GM12878 (cell line): ENCODE measurements around the gene NPS. TPM values are rescaled to one million over a fixed set of nuclear protein-coding genes. Genes with fewer than 3 reads are reported as not detected.

Experiments
- ATAC-seq: fragments of 200-7000 bp; cut with Tn5 transposase; 3 replicates; pipeline ENCODE4 v1.9.1; 2020; ENCODE audit warnings: mild to moderate bottlenecking, moderate library complexity
- BruUV-seq: library from RNA; stranded (reverse); fragments of 400-500 nt; replicated peaks from 2 replicates; lab custom pipeline; 2021; lab: Mats Ljungman, UMichigan
- CTCF ChIA-PET: fragments of 300-600 bp; sonication (Branson Sonifier 250); formaldehyde crosslinking; extraction: SDS; loops from one replicate; lab custom pipeline; 2021; ENCODE audit warnings: inconsistent platforms; lab: Yijun Ruan, JAX
- POLR2A ChIA-PET: fragments of 350-600 bp; formaldehyde crosslinking; extraction: SDS; loops from one replicate; lab custom pipeline; 2021; ENCODE audit warnings: inconsistent platforms; lab: Charles Lee
- RAD21 ChIA-PET: fragments of 300-600 bp; sonication (Branson Sonifier 250); formaldehyde crosslinking; loops from one replicate; lab custom pipeline; 2023; ENCODE audit warnings: antibody characterized with exemption; ENCODE audit not compliant: unreplicated experiment; lab: Charles Lee
- SMC1A ChIA-PET: fragments of 300-600 bp; sonication (Branson Sonifier 250); formaldehyde crosslinking; loops from one replicate; lab custom pipeline; 2023; ENCODE audit not compliant: unreplicated experiment, uncharacterized antibody; lab: Charles Lee
- DNase-seq: peaks from one replicate; pipeline ENCODE4 v3.0.0-alpha.2; 2011; ENCODE audit warnings: low read depth, low spot score
- FAIRE-seq: peaks from 3 replicates; lab custom pipeline; 2011; peaks lifted over from hg19 to GRCh38; lab: Jason Lieb, UNC
- H2AFZ ChIP-seq: 2 replicates; pipeline ENCODE4 v1.6.0; 2011; ENCODE audit warnings: low read depth, low read length, control low read depth; ENCODE audit not compliant: control insufficient read depth
- H3K27ac ChIP-seq: 2 replicates; pipeline ENCODE4 v1.5.1; 2011; ENCODE audit warnings: control low read depth; ENCODE audit not compliant: control insufficient read depth, insufficient read depth
- H3K27me3 ChIP-seq, 2 experiments: replicated peaks in 1 of 2; 2 replicates each; pipeline versions ENCODE4 v1.6.0 to v1.6.1; 2011; ENCODE audit warnings: low read length in 1 of 2; ENCODE audit not compliant: control insufficient read depth in 2 of 2, insufficient read depth in 2 of 2
- H3K36me3 ChIP-seq, 2 experiments: 2 replicates each; pipeline ENCODE4 v1.5.1; 2011; ENCODE audit warnings: low read length in 1 of 2; ENCODE audit not compliant: control insufficient read depth in 2 of 2, insufficient read depth in 2 of 2
- H3K4me1 ChIP-seq: 2 replicates; pipeline ENCODE4 v1.6.1; 2011; ENCODE audit warnings: mild to moderate bottlenecking, low read length, moderate library complexity, mixed read lengths; ENCODE audit not compliant: control insufficient read depth, insufficient read depth
- H3K4me2 ChIP-seq: 2 replicates; pipeline ENCODE4 v1.6.0; 2011; ENCODE audit warnings: control low read depth; ENCODE audit not compliant: control insufficient read depth, insufficient read depth
- H3K4me3 ChIP-seq: fragments of 200-600 bp; sonication (generic); 2 replicates; pipeline ENCODE4 v1.5.1; 2016
- H3K79me2 ChIP-seq: 2 replicates; pipeline ENCODE4 v1.6.0; 2011; ENCODE audit warnings: low read length; ENCODE audit not compliant: control insufficient read depth, insufficient read depth
- H3K9ac ChIP-seq: 2 replicates; pipeline ENCODE4 v1.8.0; 2011; ENCODE audit warnings: low read length, control low read depth, mixed read lengths; ENCODE audit not compliant: control insufficient read depth, insufficient read depth
- H3K9me3 ChIP-seq: replicated peaks from 3 replicates; pipeline ENCODE4 v1.5.1; 2011; ENCODE audit warnings: mild to moderate bottlenecking, low read length; ENCODE audit not compliant: control insufficient read depth, insufficient read depth
- H4K20me1 ChIP-seq: 2 replicates; pipeline ENCODE4 v1.6.0; 2011; ENCODE audit not compliant: control insufficient read depth, insufficient read depth
- BHLHE40 ChIP-seq, 2 experiments: fragments of 450-650 bp in 1 of 2; IDR thresholded peaks; 2 replicates each; pipeline ENCODE4 v1.6.1; 2011 to 2017; ENCODE audit warnings: low read depth in 2 of 2, borderline replicate concordance in 1 of 2, improper control_type of control experiment in 1 of 2, low read length in 1 of 2, mild to moderate bottlenecking in 1 of 2
- BRCA1 ChIP-seq: IDR thresholded peaks from 2 replicates; pipeline ENCODE4 v1.6.1; 2011; ENCODE audit warnings: low read depth, low read length, improper control_type of control experiment
- CEBPZ ChIP-seq: fragments of 150-350 bp; IDR thresholded peaks from 2 replicates; pipeline ENCODE4 v1.6.1; 2016; ENCODE audit warnings: low read depth, low read length
- EGR1 ChIP-seq, 2 experiments: IDR thresholded peaks; 1 replicate in 1 of 2; 2 replicates in 1 of 2; pipeline ENCODE4 v1.6.1; 2011 to 2012; ENCODE audit warnings: low read depth in 2 of 2, low read length in 2 of 2, borderline replicate concordance in 1 of 2, mild to moderate bottlenecking in 1 of 2, moderate library complexity in 1 of 2
- FOXM1 ChIP-seq: IDR thresholded peaks from 2 replicates; pipeline ENCODE4 v1.6.1; 2012; ENCODE audit warnings: low read depth, mild to moderate bottlenecking, inconsistent platforms, low read length, moderate library complexity
- IRF4 ChIP-seq: IDR thresholded peaks from 2 replicates; pipeline ENCODE4 v1.6.1; 2011; ENCODE audit warnings: low read depth, low read length
- REST ChIP-seq: IDR thresholded peaks from 2 replicates; pipeline ENCODE4 v1.6.1; 2012; ENCODE audit warnings: mild to moderate bottlenecking, low read depth, low read length
- SIX5 ChIP-seq: IDR thresholded peaks from 2 replicates; pipeline ENCODE4 v1.6.1; 2011; ENCODE audit warnings: mild to moderate bottlenecking, low read depth, low read length, moderate library complexity; ENCODE audit not compliant: severe bottlenecking
- SMAD5 ChIP-seq: IDR thresholded peaks from 2 replicates; pipeline ENCODE4 v1.6.1; 2016; ENCODE audit warnings: antibody characterized with exemption, low read depth
- SMC3 ChIP-seq: IDR thresholded peaks from 2 replicates; pipeline ENCODE4 v1.6.1; 2011; ENCODE audit warnings: low read length, improper control_type of control experiment, borderline replicate concordance
- TAF1 ChIP-seq: IDR thresholded peaks from 2 replicates; pipeline ENCODE4 v1.6.1; 2011; ENCODE audit warnings: mild to moderate bottlenecking, low read depth, low read length, borderline replicate concordance
- WGBS: methylation state at CpG from one replicate; pipeline ENCODE4 v1.1.6; 2016; ENCODE audit warnings: low lambda C conversion rate; ENCODE audit not compliant: insufficient replicate concordance, insufficient coverage; ENCODE audit errors: missing lambda C conversion rate; 5-methylcytosine and 5-hydroxymethylcytosine counted together
- in situ Hi-C: fragments of 300-500 bp; cut with MboI; formaldehyde crosslinking; loops from 9 replicates; pipeline ENCODE4 v1.14.3; 2018; ENCODE audit warnings: mixed read lengths
- intact Hi-C: fragments of 100-400 bp; cut with micrococcal nuclease; formaldehyde crosslinking; loops from one replicate; pipeline ENCODE4 v1.14.2; 2022; ENCODE audit not compliant: unreplicated experiment
- polyA plus RNA-seq, 11 experiments: library from polyadenylated mRNA; depleted of rRNA in 4 of 11; unstranded in 6 of 11; stranded (reverse) in 5 of 11; fragments of >200 nt; fragmentation: Nextera tagmentation in 4 of 11; fragmentation: Illumina TruSeq in 1 of 11; extraction: Ambion mirVana in 4 of 11; extraction: Trizol in 1 of 11; gene quantifications; 1 replicate in 1 of 11; 2 replicates in 10 of 11; pipeline versions ENCODE4 v1.2.1 to v1.2.3, GENCODE V29; 2011 to 2016; ENCODE audit warnings: inconsistent platforms in 2 of 11, missing spikeins in 2 of 11, low read depth in 1 of 11
- total RNA-seq, 4 experiments: library from RNA; depleted of rRNA in 3 of 4; stranded (reverse); fragments of >200 nt in 3 of 4; fragmentation: Illumina TruSeq in 1 of 4; extraction: Trizol in 1 of 4; gene quantifications; 2 replicates each; pipeline versions ENCODE4 v1.2.1 to v1.2.3, GENCODE V29; 2013 to 2021
- TF ChIP-seq, protein P1 (sequence below): fragments of 450-650 bp; IDR thresholded peaks from 2 replicates; pipeline ENCODE4 v1.6.1; 2014; ENCODE audit warnings: mild to moderate bottlenecking

NPS gene
- total and polyA plus RNA-seq, 10 of the 15 experiments (the other 5 are each of a cell fraction or from before 2014, with no cell fraction given) = not detected

DNA sequence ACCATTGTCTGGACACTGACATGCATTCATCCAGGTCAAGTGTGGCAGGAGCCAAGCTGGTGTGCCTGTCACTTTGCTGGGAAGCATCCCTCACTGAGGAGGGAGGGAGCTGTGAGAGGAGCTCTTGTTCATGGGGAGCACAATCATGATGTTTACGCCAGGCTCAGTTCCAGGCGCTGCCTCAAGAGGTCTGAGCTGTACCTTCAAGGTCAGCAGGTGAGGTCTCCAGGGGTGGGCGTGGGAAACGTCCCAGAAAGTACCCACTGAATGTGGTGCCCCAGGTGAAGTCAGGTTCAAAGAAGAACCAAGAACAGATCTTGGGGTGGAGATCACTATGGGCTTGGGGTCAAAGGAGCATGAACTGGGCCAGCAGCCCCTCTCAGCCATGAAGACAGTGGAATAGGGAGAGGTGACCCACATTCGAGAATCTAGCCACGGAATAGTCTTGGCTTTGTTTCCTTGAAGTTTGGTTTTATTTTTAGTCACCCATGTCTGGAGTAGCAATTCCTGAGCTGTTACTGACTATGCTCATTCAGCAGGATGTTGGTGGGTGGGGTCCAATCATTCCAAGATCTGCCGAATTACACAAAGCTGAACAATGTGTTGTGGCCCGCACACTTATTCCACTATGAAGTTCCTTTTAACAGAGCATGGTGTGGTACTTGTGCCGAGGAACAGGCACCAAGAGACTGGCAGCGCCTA, 29.3 kb downstream of the NPS start:
- Histone ChIP-seq H3K27ac (no peak overlapping the region), H3K4me3 (no peak overlapping the region), H3K4me2 (no peak overlapping the region)
- ATAC-seq = no peak
- no peak for DNase-seq
- FAIRE-seq = no peak
- 15% methylated on average over 10 of the region's 10 CpGs for WGBS
- TF ChIP-seq FOXM1 (no peak), BHLHE40 (IDR thresholded peaks at IDR 0.05; ENCODE audit: borderline replicate concordance in 1 of 2, low read depth in 2 of 2, low read length in 1 of 2) (no peak), CEBPZ (no peak), TAF1 (no peak), SMAD5 (no peak), IRF4 (no peak), REST (no peak), BRCA1 (no peak), SMC3 (no peak), EGR1 (IDR thresholded peaks at IDR 0.05; ENCODE audit: borderline replicate concordance in 1 of 2, low read depth in 2 of 2, low read length in 2 of 2) (no peak), SIX5 (no peak)
- TF ChIP-seq, protein P1, sequence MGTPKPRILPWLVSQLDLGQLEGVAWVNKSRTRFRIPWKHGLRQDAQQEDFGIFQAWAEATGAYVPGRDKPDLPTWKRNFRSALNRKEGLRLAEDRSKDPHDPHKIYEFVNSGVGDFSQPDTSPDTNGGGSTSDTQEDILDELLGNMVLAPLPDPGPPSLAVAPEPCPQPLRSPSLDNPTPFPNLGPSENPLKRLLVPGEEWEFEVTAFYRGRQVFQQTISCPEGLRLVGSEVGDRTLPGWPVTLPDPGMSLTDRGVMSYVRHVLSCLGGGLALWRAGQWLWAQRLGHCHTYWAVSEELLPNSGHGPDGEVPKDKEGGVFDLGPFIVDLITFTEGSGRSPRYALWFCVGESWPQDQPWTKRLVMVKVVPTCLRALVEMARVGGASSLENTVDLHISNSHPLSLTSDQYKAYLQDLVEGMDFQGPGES = no peak
- TF ChIP-seq, all 136 proteins: peak for 0
- in situ Hi-C loops (no loop called here), intact Hi-C loops (no loop called here)
- POLR2A ChIA-PET = no interaction called here
- Histone ChIP-seq H3K79me2 (no peaks in the 10 kb centered on the region), H2AFZ (no peak overlapping the region), H3K27me3 (no peaks in the 10 kb centered on the region), H3K9me3 (no peaks in the 10 kb centered on the region), H3K36me3 (no peaks in the 10 kb centered on the region), H3K4me1 (no peaks in the 10 kb centered on the region), H4K20me1 (no peaks in the 10 kb centered on the region), H3K9ac (no peak overlapping the region)
- RAD21 ChIA-PET = no interaction called here
- BruUV-seq = no TSS peak
- SMC1A ChIA-PET = no interaction called here
- CTCF ChIA-PET = no interaction called here
